SH-SY5Y (cell line): ENCODE data around the gene APOLD1.

ENCODE experiments used
- GATA2 ChIP-seq: IDR thresholded peaks from 2 replicates; pipeline ENCODE4 v1.6.1; 2011; ENCODE audit warnings: mild to moderate bottlenecking, low read depth, low read length
- GATA3 ChIP-seq: IDR thresholded peaks from 2 replicates; pipeline ENCODE4 v1.6.1; 2011; ENCODE audit warnings: low read depth, mild to moderate bottlenecking, low read length, moderate library complexity

DNA sequence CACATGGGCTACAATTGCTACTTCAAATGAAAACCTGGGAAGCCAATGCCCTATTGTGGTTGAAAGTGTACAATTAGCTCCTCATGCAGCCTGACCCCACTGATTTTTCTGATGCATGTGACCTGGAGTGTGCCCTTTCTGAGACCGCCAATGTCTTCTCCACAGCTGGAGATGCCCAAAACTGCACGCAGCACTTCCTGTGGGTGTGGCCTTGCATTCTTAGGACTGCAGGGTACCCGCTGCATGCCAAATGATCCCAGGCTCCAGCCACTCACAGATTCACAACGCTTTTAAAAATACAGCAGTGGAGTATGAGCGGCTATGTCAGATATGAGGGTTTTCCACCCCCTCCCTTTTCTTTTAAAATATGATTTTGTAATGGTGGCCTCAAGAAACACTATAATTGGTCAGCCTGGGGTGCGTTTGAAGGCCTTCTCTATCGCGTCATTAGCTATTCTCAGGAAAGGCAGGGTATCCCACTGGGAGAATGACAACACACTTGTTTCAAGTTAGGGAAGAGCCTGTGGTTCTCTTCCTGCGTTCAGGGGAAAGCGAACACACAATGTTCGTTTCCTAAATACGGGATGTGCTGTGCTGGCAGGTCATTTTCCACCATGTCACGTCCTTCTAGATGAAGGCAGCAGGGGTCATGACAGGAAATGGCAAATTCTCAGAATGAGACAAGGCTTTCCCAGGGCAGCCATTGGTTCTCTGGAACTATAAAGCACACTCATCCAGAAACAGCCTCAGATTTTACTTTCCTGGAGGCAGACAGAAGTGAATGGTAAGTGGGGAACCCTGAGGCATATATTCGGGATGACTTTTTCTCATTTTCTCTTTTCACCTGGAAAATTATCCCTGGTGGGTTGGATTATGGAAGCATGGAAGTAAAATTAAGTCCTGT is at the start of gene APOLD1:
- TF ChIP-seq GATA2 (no peak), GATA3 (no peak)
